Brain microvascular endothelial cell (primary cell): Measurements from ENCODE around the gene CSN2.

ENCODE experiments used
- DNase-seq: peaks from one replicate; pipeline ENCODE4 v3.0.0-alpha.2; 2020
- H3K27ac ChIP-seq: fragments of 250-450 bp; sonication (Bioruptor Pico); 2 replicates; pipeline ENCODE4 v1.5.1; 2020; ENCODE audit warnings: mild to moderate bottlenecking, moderate library complexity
- H3K27me3 ChIP-seq: fragments of 250-450 bp; sonication (Bioruptor Pico); replicated peaks from 2 replicates; pipeline ENCODE4 v1.5.1; 2020; ENCODE audit warnings: mild to moderate bottlenecking
- H3K36me3 ChIP-seq: fragments of 250-450 bp; sonication (Bioruptor Pico); replicated peaks from 2 replicates; pipeline ENCODE4 v1.5.1; 2020; ENCODE audit warnings: mild to moderate bottlenecking
- H3K4me3 ChIP-seq: 2 replicates; pipeline ENCODE4 v1.5.1; 2011; ENCODE audit warnings: low read depth, mild to moderate bottlenecking, control low read depth, low read length, moderate library complexity
- CTCF ChIP-seq: IDR thresholded peaks from 2 replicates; pipeline ENCODE4 v1.5.1; 2011; ENCODE audit warnings: low read depth, mild to moderate bottlenecking, moderate library complexity, low read length, control low read depth, inconsistent platforms; ENCODE audit errors: missing control alignments
- in situ Hi-C: cut with HindIII; loops from 2 replicates; pipeline ENCODE4 v1.10.0; 2017; ENCODE audit warnings: low sequenced_read_pairs, low pct_ligation_motif_present

CSN2 gene

GRCh38 chr4:69995526-69996016 is 30.0 kb upstream of the CSN2 start, which contains the start of gene STATH:
TSS of gene STATH (plus strand) at chr4:69995966. CDS start at chr4:69998438, 2,472 bp downstream.
- H3K27me3 ChIP-seq = no peaks in the 10 kb centered on the region
- in situ Hi-C loops = no loop called here
- DNase-seq = no peak

GRCh38 chr4:69994782-69995181 is 29.3 kb upstream of the CSN2 start:
- no peak for DNase-seq
- Histone ChIP-seq H3K27ac (no peak overlapping the region), H3K27me3 (no peaks in the 10 kb centered on the region), H3K36me3 (no peaks in the 10 kb centered on the region), H3K4me3 (no peak overlapping the region)
- no peak for TF ChIP-seq CTCF
- in situ Hi-C loops = no loop called here

More at GRCh38 chr4:69995526-69996016, 30.0 kb upstream of the CSN2 start, which contains the start of gene STATH:
- no peak for TF ChIP-seq CTCF
- H3K36me3 ChIP-seq = no peaks in the 10 kb centered on the region
- H3K4me3 ChIP-seq = no peak within 1 kb of the TSS
- H3K27ac ChIP-seq = no peak within 1 kb of the TSS

- in situ Hi-C loops = no loop called here
- H3K36me3 ChIP-seq = no peaks in the 10 kb centered on the region
- DNase-seq = no peak
- TF ChIP-seq CTCF = no peak
- no peak overlapping the region for H3K4me3 ChIP-seq
- no peaks in the 10 kb centered on the region for H3K27me3 ChIP-seq
- H3K27ac ChIP-seq = no peak overlapping the region
These were observed 25.5 kb upstream of the CSN2 start for GRCh38 chr4:69991016-69991415.

- Histone ChIP-seq H3K27me3 (no peaks in the 10 kb centered on the region), H3K27ac (no peak overlapping the region), H3K4me3 (no peak overlapping the region), H3K36me3 (no peaks in the 10 kb centered on the region)
- TF ChIP-seq CTCF = no peak
- no peak for DNase-seq
- in situ Hi-C loops = no loop called here
These were observed 21.1 kb upstream of the CSN2 start for GRCh38 chr4:69986663-69987062.

- no peak overlapping the region for H3K27ac ChIP-seq
- H3K36me3 ChIP-seq = no peaks in the 10 kb centered on the region
- in situ Hi-C loops = no loop called here
- peak; percentile 30 for DNase-seq
- TF ChIP-seq CTCF = no peak
- no peaks in the 10 kb centered on the region for H3K27me3 ChIP-seq
- H3K4me3 ChIP-seq = no peak overlapping the region
These were observed 18.5 kb upstream of the CSN2 start for GRCh38 chr4:69984030-69984443.

GRCh38 chr4:69977582-69977981 is 12.1 kb upstream of the CSN2 start:
- Histone ChIP-seq H3K4me3 (no peak overlapping the region), H3K27me3 (no peaks in the 10 kb centered on the region), H3K27ac (no peak overlapping the region), H3K36me3 (no peaks in the 10 kb centered on the region)
- in situ Hi-C loops = no loop called here
- DNase-seq = peak; percentile 3
- no peak for TF ChIP-seq CTCF
